HG03097 (cell line): ENCODE data around the gene ASTN1.

Experiments used
- ATAC-seq: cut with Tn5 transposase; IDR thresholded peaks from one replicate; pipeline ENCODE4 v1.9.1; 2021; ENCODE audit not compliant: unreplicated experiment, low FRiP score

The ASTN1 gene

DNA sequence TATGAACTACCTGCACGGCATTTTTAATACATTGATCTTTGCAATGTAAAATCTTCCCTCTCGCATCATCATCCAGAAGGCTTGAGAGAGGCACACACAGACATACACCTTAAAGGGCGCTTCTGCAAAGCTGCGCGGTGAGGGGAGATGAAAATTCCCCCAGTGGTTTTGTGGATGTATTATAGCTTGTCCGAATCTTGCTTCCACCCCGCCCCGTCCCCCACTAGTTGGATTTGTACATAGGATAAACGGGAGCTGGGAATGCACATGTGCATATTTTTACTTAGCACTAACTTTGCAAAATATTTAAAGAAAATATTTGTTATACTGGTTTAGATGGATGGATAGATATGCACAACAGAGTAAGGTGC lies 542 bp upstream of the ASTN1 start:
- ATAC-seq = no peak

DNA sequence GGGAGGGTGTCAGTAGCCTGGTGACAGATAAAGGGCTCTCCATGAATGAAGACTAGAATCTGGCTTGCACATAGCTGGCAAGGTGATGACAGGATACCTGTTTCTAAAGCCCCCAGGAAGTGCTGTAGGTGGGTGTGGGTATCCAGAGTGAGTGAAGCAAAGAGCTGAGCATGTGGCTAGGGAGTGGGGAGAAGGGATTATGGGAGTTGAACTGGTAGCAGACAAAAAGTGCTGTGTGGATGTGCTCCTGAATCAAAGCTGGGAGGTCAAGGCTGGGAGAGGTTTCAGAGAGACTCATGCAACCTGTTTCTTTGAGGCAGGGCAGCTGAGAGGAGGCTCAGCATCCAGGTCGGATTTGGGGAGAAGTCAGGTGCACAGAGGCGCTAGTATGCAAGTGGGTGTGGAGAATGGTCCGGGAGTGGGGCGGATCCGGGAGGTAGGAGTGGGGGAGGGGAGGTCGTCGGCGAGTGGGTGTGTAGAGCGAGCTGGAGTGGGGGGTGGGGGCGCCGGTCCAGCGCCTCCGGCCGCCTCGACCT lies 600 bp downstream of the ASTN1 start:
- ATAC-seq = no peak

DNA sequence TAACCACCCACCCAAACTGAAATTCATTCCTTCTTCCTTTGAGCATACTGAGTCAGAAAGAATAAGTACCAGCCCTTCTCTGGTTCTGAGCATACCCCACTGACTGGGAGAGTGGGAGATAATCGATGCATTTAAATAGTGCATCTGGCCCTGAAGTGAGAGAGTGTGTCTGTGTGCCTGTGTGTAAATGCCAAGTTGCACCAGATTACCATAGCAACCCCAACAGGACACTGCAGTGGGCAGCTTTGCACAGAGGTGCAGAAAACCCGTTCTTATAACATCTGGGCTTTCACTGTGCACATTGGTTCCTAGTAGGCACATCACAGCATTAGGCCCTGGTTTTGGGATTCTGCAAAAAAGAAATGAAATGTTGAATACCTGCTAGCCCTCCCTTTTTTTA lies 2.3 kb downstream of the ASTN1 start:
- no peak for ATAC-seq

DNA sequence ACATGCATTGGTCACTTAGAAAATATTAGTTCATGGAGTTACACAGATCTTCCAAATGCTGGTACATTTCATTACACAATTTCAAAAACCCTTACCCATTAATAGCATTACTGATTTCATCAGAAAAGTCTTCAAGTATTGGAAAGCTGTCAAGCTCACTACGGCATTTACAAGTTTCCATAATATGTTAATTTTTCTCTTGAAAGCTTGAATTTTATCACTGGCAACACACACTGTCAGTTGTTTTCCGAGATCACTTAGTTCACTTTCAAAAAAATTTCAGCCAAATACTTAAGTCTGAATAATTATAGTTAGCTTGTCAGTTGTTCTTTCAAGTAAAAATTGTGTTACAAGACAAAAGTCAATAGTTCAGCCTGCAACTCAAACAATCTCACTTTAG lies 18.0 kb downstream of the ASTN1 start:
- no peak for ATAC-seq

DNA sequence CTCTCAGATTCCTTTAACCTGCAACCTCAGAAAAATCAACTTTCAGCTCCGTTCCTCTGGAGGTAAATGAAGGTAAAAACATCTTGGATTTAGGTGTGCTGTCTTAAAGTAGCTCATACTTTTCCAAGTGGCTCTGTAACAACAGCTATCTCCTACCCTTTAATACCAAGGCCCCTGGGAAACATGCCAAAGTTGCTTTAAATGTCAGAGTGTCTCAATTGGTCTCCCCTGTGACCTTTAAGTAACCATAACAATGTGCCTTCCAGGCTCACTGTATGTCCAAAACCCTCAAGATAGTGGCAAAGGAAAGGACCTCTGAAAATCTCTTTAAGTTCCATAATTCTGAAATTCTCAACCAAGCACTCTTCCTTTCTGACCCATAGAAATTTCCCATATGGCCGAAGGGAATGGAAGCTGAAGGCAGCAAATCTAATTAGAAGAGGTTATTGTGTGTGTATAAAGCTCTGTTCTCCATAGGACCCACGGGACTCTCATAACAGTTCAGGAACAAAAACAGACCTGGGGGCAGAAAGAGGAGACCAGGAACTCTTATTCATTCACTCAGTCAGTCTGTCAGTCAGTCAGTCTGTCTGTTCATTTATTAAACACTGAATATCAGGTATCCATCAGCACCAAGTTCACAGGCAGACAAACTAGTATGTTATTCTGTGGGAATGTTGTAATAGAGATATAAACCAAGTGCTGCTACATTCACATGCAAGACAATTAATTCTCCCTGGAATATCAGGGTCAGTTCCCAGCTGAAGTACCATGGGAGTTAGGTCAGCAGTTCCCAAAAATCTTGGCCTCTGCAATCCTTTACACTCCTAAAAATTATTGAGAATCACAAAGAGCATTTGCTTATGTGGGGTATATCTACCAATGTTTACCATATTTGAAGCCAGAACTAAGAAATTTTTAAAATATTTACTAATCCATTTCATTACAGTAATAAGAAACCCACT lies 19.1 kb downstream of the ASTN1 start:
- no peak for ATAC-seq

DNA sequence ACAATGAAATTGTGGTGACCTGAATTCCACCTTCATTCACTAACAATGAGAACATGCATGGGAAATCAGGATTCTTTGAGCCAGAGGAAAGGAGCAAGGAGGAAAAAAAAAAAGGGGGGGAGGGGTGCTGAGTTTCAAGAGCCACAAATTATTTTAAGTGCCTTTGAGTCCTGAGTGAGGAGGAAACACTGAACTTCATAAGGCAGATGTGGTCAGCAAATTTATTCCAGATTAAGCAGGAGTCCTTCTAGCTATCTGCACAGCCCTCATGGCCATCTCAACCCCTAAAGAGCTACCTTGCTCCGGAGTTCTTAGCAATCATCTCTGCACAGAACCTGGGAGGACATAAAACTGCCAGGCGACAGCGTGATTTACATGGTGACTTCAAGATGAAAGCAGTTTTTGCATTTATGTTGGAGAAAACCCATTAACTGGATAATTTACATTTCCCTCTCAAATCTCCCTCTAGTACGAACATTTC lies 21.7 kb downstream of the ASTN1 start:
- ATAC-seq = no peak

DNA sequence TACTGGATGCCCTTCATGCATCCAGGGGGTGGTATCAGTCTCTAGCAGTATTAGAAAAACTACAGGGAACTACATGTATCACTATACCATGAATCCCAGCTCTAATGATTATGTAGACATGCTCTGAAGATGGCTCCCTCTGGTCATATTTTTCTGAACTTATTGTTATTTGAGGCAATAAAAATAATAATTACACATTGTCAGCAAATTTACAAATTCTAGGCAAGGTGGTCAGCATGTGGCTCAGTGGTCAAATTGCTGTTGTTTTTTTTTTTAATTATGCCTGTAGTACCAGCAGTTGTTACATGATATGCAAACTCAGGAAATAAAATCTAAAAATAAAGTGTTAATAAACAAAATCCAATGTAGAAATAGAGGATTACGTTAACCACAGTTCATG lies 22.5 kb downstream of the ASTN1 start:
- no peak for ATAC-seq

DNA sequence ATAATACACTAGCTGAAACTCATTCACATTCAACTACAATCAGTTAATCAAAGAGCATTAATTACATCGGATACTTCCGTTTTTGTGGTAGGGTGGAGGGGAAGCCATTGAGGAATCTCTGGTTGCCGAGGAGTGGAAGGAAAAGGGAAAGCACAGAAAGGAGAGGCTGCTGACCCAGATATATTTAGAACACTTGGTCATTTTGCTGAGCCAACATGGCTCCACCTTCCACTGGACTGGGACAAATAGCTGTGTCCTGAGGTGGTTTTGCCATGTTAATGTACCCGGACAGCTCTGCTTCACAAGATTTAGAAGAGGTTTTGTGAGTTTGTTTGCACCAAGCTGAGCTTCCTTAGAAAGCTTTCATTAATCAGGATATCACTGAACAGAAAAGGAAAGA lies 26.2 kb downstream of the ASTN1 start:
- no peak for ATAC-seq

DNA sequence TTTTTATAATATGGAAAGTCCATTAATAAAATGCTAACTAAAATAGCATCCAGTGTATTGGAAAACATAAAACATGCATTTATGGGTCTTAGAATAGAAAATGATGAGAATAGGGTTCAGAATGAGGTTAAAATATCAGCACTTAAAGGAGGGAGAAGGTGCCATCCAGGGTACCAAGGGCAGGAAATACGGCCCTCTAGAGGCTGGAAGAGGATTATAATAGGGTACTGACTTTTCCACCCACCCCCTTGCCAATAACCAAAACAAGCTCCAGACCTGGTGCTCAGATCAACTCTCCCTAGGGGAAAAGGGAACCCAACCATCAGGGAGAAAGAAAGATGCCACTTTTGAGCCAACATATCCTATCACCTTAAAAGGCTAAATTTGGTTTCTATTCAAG lies 26.7 kb downstream of the ASTN1 start:
- ATAC-seq = no peak

DNA sequence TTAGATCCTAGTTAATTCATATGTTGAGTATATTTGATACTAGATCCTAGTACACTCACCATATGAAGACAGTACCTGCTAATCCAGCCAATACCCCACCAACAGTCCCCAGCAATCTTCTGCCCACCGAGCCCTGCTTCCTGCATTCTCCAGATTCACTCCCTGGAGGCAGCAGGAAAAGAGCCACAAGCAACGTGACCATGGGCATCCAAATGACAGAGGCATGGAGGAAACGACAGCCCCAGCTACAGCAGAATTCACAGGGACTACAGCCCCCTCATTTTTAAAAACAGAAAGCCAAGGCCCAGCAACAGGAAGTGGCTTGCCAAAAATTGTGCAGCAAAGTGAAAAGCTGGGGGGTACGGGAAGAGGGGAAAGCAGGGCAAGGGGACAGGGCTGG lies 29.3 kb downstream of the ASTN1 start:
- no peak for ATAC-seq

DNA sequence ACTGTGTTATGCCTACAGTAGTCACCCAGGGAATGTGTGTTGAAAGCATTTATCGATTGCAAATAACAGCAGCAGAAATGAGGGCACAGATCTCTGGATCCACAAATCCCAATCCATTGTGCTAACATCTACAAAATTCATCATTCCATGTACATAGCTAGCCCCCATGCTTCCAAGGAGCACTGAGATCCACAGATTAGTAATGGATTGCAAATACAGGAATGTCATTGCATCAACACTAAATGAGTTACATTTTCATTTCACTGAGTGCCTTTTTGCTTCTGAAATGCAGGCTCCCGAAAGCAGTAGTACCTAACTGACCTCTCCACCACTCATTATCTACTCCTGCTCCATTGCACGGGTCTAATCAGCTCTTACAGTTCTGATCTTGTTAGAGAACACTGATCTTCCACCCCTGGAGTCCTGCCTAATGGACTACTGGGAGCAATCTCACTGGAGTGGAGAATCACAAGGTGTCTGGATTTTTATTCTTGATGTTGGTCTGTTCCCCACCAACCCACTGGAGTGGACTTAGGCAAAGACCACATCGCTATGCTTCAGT lies 30.5 kb downstream of the ASTN1 start:
- no peak for ATAC-seq

DNA sequence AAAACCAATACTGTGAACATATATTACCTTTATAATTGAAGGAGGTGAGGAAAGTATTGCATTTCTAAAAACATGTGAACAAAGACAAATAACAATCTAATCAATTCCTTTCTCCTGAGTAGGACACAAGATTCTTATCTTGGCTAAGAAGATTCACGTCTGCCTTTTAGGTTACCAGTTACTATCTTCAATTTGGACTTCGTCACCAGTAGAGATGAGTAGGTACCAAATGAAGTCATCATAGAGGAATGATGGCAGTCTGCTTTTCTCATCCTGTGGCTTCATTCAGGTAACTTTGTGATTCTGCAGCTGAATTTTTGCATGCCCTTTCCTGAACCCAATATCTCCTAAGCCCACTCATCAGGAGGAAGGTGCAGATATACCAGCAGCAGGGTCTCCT lies 32.4 kb downstream of the ASTN1 start:
- no peak for ATAC-seq

DNA sequence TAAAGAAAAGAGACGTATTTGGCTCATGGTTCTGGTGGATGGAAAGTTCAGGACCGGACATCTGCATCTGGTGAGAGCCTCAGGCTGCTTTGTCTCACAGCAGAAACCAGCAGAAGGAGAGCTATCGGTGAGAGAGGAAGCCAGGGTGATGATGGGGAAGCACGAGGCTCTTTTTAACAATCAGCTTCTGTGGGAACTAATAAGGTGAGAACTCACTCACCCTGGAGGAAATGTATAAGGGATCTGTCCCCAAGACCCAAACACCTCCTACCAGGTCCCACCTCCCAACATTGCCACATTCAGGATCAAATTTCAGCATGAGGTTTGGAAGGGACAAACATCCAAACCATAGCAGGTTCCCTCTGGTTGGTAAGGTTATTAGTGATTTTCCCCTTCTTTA lies 32.8 kb downstream of the ASTN1 start:
- no peak for ATAC-seq

DNA sequence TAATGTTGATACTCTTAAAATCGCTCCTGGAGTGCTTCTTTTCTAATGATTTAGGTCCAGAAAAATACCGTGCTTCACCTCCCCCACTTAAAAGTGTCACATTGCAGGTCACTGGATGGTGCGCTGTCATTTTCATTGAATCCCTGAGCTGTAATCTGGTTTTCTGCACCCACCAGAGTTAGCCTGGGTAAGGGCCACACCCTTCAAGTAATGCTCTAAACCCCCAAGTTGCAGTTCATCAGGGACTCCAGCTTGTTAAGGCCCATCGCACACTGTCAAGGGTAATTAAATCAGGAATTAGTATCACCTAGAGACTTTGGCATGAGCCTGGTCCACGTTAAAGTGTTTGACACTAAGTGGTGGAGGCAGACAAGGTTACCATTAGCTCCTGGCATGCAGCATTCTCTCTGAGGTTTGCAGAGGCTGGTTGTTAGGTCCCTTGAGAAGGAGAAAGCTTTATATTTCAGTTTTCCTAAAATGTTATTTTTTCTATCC lies 34.0 kb downstream of the ASTN1 start:
- no peak for ATAC-seq

DNA sequence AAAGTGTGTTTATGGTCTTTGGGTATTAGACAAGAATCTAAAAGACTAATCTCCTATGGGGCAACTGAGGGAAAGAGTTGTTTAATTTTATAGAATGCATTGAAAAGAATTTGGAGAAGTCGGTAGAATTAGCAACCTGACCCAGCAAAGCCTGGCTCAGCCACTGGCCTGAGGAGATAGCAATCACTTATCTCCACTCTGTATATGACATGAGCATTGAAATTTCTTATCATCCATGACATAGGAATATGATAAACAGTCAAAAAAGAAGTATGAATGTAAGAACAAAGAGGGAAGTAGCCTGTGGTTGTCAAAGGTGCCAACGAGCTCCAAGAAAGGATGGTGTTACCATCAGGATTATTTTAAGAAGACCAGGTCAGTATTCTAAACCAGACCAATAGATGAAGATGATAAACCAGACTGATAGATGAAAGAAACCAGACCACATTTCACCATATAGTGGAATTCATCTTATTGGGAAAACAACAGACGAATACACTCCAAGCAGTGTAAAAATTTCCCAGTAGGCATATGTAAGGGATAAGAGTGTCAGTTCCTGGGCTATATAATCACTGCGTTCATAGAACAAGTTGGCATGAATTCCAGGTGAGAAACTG lies 35.7 kb downstream of the ASTN1 start:
- no peak for ATAC-seq

DNA sequence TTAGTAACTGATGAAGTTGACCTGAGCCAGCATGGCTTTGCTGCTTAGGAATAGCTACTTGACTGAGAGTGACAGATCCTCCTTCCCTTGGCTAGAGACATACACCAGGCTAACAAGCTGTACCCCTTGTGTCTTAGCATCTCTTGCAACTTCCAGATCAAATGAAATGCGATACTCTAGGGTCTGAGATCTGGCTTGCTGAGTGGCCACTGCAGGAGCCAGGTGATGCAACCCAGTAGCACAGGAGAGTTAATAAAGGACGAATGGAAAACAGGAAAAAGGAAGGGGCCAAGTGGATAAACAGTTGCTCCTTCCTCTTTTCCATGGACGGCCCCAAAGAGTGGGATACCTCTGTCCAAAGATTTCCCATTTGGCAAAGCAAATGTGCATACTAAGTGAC lies 38.2 kb downstream of the ASTN1 start:
- no peak for ATAC-seq

DNA sequence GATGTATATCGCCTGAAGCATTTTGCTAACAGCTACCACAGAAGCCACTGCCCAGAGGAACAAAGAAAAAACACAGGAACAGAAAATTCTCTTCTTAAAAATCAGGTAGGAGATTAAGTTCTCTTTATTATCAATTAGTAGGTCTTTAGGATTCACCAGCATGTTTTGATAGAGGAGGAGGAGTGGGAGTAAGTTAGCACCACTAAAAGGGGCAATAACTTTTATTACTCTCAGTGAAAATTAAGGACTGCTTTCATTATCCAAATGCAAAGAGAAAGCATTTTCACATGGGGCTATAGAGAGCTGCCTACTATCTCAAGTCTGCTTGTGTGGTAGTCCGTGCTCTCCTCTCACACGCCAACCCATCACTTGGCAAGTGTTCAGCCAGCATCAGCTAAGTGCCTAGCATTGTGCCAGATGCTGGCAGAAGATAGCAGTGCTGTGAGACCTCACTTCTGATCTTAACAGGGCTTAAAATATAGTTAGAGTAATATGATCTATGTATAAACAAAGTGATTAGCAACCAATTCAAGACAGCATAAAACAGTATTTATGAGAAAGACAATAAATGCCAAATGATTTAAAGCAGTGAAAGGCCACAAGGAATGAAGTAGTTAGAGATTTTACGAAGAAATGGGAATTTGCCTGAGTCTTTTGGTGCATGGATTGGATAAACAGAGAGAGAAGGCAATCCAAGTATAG lies 39.8 kb downstream of the ASTN1 start:
- no peak for ATAC-seq

DNA sequence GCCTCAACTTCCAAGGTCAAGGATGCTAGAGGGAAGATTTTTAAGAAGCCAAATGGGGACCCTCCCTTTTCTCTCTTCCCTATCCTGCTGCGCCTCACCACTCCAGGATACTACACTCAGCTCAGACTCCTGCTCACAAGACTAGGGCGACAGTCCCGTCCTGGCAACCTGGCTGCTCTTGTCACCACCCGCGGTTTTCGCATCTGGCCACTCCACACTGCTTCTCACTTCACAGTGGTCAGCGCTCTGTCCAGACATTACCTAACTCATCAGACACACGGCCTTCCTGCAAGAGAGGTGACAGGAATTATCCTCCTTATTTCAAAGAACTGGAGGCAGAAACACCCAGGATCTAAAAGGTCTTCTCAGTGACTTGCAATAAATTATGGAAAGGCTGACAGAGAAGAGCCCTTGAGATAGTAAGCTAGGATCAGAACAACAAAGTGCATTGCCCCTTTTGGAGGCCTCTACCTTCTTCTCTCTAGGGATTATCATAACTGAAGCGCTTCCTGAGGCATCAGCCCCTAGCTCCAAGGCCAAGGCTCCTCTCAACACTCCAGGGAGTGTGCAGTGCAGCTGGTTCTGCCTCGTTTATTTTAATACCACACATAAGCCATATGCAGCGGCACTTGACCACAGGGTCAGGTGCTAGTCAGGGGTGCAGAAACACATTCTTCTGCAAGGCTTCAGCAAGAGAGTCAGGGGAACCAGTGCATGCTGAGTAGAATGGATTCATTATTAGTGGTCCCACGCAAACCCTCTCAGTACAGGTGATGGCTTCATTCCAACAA lies 41.9 kb downstream of the ASTN1 start:
- ATAC-seq = no peak

DNA sequence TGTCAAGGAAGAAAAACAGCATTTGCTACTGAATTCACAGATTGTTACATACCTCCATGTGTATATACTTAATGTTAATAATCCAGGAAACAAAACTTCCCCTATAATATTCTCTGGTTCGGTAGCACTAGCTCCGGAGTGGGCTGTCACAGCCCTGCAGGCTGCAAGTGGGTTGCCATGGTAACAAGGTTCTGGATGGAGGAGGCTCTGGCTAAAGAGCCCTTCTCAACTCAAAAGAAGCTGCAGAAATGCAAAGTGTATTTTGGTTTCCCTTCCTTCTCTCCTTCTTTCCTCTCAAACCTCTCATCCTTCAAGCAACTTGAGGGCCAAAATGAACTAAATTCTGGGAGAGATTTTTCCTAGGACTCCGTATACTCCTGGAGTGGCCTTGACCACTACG lies 45.2 kb downstream of the ASTN1 start:
- ATAC-seq = no peak

DNA sequence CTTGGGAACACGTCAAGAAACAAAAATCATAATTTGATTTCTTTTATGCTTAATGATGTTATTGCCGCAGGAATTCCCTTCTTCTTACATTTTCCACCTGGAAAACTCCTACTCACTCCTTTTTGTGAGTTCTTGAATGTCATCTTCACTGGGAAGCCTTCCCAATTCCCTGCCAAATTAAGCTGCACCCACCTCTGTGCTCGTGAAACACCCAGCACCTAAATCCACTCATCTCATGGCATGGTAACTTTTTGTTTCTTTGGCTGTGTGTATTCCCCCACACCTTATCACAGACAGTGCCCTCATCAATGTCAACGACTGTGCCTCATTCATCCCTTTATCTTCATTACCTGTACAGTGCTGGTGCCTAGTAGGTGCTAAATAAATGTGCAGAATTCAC lies 45.6 kb downstream of the ASTN1 start:
- ATAC-seq = no peak
